K562 (cell line): ENCODE results near the gene ARL2. TPM values are rescaled to one million over a fixed set of nuclear protein-coding genes. Genes with fewer than 3 reads are reported as not detected.
A peak's percentile ranks its signal among the peaks of the same experiment; 100 is the strongest.

Source experiments
- FOXM1 ChIP-seq, 2 experiments: fragments of 450-650 bp in 1 of 2; sonication (generic) in 1 of 2; formaldehyde crosslinking in 1 of 2; IDR thresholded peaks; 2 replicates each; pipeline versions ENCODE4 v1.6.1 to v1.9.0; 2017 to 2022; ENCODE audit warnings: low read depth in 2 of 2, mild to moderate bottlenecking in 2 of 2, missing genetic modification reagents in 1 of 2, moderate library complexity in 1 of 2
- RBM34 ChIP-seq: fragments of 200-400 bp; formaldehyde crosslinking; IDR thresholded peaks from 2 replicates; pipeline ENCODE4 v1.6.1; 2018; ENCODE audit warnings: low read length, borderline replicate concordance; ENCODE audit not compliant: insufficient read depth
- REST ChIP-seq, 2 experiments: fragments of 450-650 bp; formaldehyde crosslinking in 1 of 2; IDR thresholded peaks; 2 replicates each; pipeline versions ENCODE4 v1.4.0 to v1.6.1; 2014 to 2020; ENCODE audit warnings: mild to moderate bottlenecking in 2 of 2, borderline replicate concordance in 1 of 2, low read depth in 1 of 2
- polyA plus RNA-seq, 8 experiments: library from polyadenylated mRNA; depleted of rRNA in 4 of 8; stranded (reverse) in 5 of 8; unstranded in 3 of 8; fragments of >200 nt; fragmentation: Nextera tagmentation in 2 of 8; fragmentation: Illumina TruSeq in 1 of 8; extraction: Ambion mirVana in 2 of 8; extraction: Trizol in 1 of 8; gene quantifications; 2 replicates each; pipeline versions ENCODE4 v1.2.1 to v1.2.3, GENCODE V29; 2011 to 2014; ENCODE audit warnings: inconsistent platforms in 1 of 8, missing spikeins in 1 of 8
- total RNA-seq, 7 experiments: library from RNA; depleted of rRNA in 6 of 7; stranded (reverse); fragments of >200 nt in 6 of 7; fragmentation: Illumina TruSeq in 2 of 7; extraction: Trizol in 2 of 7; gene quantifications; 2 replicates each; pipeline versions ENCODE4 v1.2.1 to v1.2.3, GENCODE V29; 2011 to 2021; ENCODE audit warnings: low replicate concordance in 1 of 7

Gene ARL2
- total and polyA plus RNA-seq, 9 of the 15 experiments (the other 6 are each of a cell fraction or from before 2014, with no cell fraction given), result 5.7 to 154 (median 92.2) TPM

GRCh38 chr11:64996710-64997380, 17.1 kb upstream of the ARL2 start, which contains the start of gene BATF2 (continued):
- no peak for TF ChIP-seq FOXM1 (IDR thresholded peaks at IDR 0.05; ENCODE audit: low read depth)
- TF ChIP-seq FOXM1 (CRISPR knock-in tag; IDR thresholded peaks at IDR 0.05; ENCODE audit: low read depth), result no peak
- no peak for TF ChIP-seq RBM34
- peak; percentile 78 for TF ChIP-seq REST (IDR thresholded peaks at IDR 0.05; ENCODE audit: borderline replicate concordance)
- TF ChIP-seq REST (CRISPR knock-in tag; IDR thresholded peaks at IDR 0.05; ENCODE audit: low read depth), result no peak
- TF ChIP-seq, all 486 proteins: peak for 115
